ENCODE measurements around the gene TBC1D1. TPM values are rescaled to one million over a fixed set of nuclear protein-coding genes. Genes with fewer than 3 reads are reported as not detected.

Gene TBC1D1
- total RNA-seq, 3 donors from 2014 or later (not counting 1 experiment from before 2014, with no cell fraction given), result 59.2 to 78.6 (median 68.5) TPM

- DNase-seq (no peak), ATAC-seq (no peak)
- H3K9me3 Mint-ChIP-seq, result no peaks in the 10 kb centered on the region
- H3K4me1 Mint-ChIP-seq, result peaks cover 47 to 55% of the 10 kb centered on the region in 2 donors
- Histone ChIP-seq H3K27ac (ENCODE audit: low read length) (no peak overlapping the region), H3K9me3 (ENCODE audit: control insufficient read depth, insufficient read depth, low read length) (no peaks in the 10 kb centered on the region), H3K4me3 (ENCODE audit: low read length) (no peak overlapping the region), H3K36me3 (ENCODE audit: control insufficient read depth, insufficient read depth, low read length) (no peaks in the 10 kb centered on the region), H3K27me3 (ENCODE audit: control insufficient read depth, insufficient read depth, low read length) (no peaks in the 10 kb centered on the region), H3K4me1 (ENCODE audit: control insufficient read depth, insufficient read depth, low read length) (peaks cover 15% of the 10 kb centered on the region)
- H3K27me3 Mint-ChIP-seq (ENCODE audit: low read depth in 2 of 2), result no peaks in the 10 kb centered on the region
- H3K27ac Mint-ChIP-seq, result peak overlapping the region; percentile 59 to 78
- intact Hi-C loops (cut with micrococcal nuclease), result no loop called here
- H3K36me3 Mint-ChIP-seq, result no peaks in the 10 kb centered on the region
- TF ChIP-seq CTCF (IDR thresholded peaks at IDR 0.05), result no peak
- WGBS (ENCODE audit: insufficient coverage), result 44% methylated on average over 8 of the region's 10 CpGs
- peak overlapping the region; percentile 61 for H3K4me3 Mint-ChIP-seq
These were observed 55.8 kb downstream of the TBC1D1 start for GRCh38 chr4:37946503-37947179.

- H3K27ac Mint-ChIP-seq, result peak overlapping the region; percentile 11 to 56
- H3K9me3 Mint-ChIP-seq, result no peaks in the 10 kb centered on the region
- ATAC-seq (peak in 2 of 3 donors; percentile 21 to 75), DNase-seq (peak in 1 of 2 donors; percentile 42)
- intact Hi-C loops (cut with micrococcal nuclease), result no loop called here
- no peaks in the 10 kb centered on the region for H3K27me3 ChIP-seq (ENCODE audit: control insufficient read depth, insufficient read depth, low read length)
- TF ChIP-seq CTCF (IDR thresholded peaks at IDR 0.05), result no peak
- peaks cover 49 to 53% of the 10 kb centered on the region in 2 donors for H3K4me1 Mint-ChIP-seq
- 5% methylated on average over 2 of the region's 4 CpGs for WGBS (ENCODE audit: insufficient coverage)
- H3K4me1 ChIP-seq (ENCODE audit: control insufficient read depth, insufficient read depth, low read length), result peaks cover 15% of the 10 kb centered on the region
- H3K27me3 Mint-ChIP-seq (ENCODE audit: low read depth in 2 of 2), result no peaks in the 10 kb centered on the region
- H3K4me3 ChIP-seq (ENCODE audit: low read length), result no peak overlapping the region
- H3K9me3 ChIP-seq (ENCODE audit: control insufficient read depth, insufficient read depth, low read length), result no peaks in the 10 kb centered on the region
- H3K27ac ChIP-seq (ENCODE audit: low read length), result no peak overlapping the region
- H3K36me3 Mint-ChIP-seq, result no peaks in the 10 kb centered on the region
- peak overlapping the region; percentile 38 for H3K4me3 Mint-ChIP-seq
- H3K36me3 ChIP-seq (ENCODE audit: control insufficient read depth, insufficient read depth, low read length), result peaks cover 3% of the 10 kb centered on the region
These were observed 57.7 kb downstream of the TBC1D1 start for GRCh38 chr4:37948542-37948941.

- Mint-ChIP-seq H3K36me3 (no peaks in the 10 kb centered on the region), H3K27me3 (ENCODE audit: low read depth in 2 of 2) (no peaks in the 10 kb centered on the region), H3K27ac (peak overlapping the region in 1 of 2 donors; percentile 56), H3K9me3 (no peaks in the 10 kb centered on the region), H3K4me1 (peaks cover 49 to 53% of the 10 kb centered on the region in 2 donors), H3K4me3 (no peak overlapping the region)
- Histone ChIP-seq H3K27ac (ENCODE audit: low read length) (no peak overlapping the region), H3K9me3 (ENCODE audit: control insufficient read depth, insufficient read depth, low read length) (no peaks in the 10 kb centered on the region), H3K4me1 (ENCODE audit: control insufficient read depth, insufficient read depth, low read length) (peaks cover 15% of the 10 kb centered on the region), H3K4me3 (ENCODE audit: low read length) (no peak overlapping the region), H3K27me3 (ENCODE audit: control insufficient read depth, insufficient read depth, low read length) (no peaks in the 10 kb centered on the region), H3K36me3 (ENCODE audit: control insufficient read depth, insufficient read depth, low read length) (peaks cover 3% of the 10 kb centered on the region)
- 94% methylated on average over 9 of the region's 9 CpGs for WGBS (ENCODE audit: insufficient coverage)
- no peak for TF ChIP-seq CTCF (IDR thresholded peaks at IDR 0.05)
- ATAC-seq (no peak), DNase-seq (no peak)
- intact Hi-C loops (cut with micrococcal nuclease), result no loop called here
These were observed 58.9 kb downstream of the TBC1D1 start for GRCh38 chr4:37949636-37950426.
